ENCODE data around the gene CDC42BPA.

DNA sequence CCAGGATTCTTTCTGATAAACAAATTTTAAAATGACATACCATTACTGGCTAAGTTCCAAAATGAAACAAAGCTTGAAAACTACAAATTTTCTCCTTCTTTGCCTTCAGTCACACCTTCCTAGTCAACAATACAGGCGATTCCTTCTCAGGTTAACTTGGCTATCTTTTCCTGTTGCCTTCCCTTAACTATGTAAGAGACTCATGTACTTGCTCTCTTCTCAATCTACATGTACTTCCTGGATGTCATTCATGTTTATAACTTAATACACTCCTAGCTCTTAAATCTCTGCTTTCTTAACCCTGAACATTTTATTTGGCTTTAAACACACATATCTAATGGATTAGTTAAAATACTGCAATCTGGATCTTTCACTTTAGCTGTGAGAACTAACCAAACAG lies 281.2 kb downstream of the CDC42BPA start:
- TF ChIP-seq FOXM1 (IDR thresholded peaks at IDR 0.05; ENCODE audit: low read depth) (no peak), FOXM1 (CRISPR knock-in tag; IDR thresholded peaks at IDR 0.05; ENCODE audit: low read depth) (no peak), PTRF (tag; IDR thresholded peaks at IDR 0.05) (no peak), NR2C2 (CRISPR knock-in tag; IDR thresholded peaks at IDR 0.05) (no peak), NR2C2 (tag; IDR thresholded peaks at IDR 0.05) (no peak), SRSF7 (optimal IDR thresholded peaks at IDR 0.05; ENCODE audit: low read depth, low read length) (no peak), RCOR1 (IDR thresholded peaks at IDR 0.05; ENCODE audit: borderline replicate concordance in 1 of 2, low read depth in 2 of 2, low read length in 2 of 2) (no peak)
